D721Med (cell line): ENCODE results near the gene SLC27A2.

ENCODE experiments used
- DNase-seq: peaks from one replicate; pipeline ENCODE4 v3.0.0; 2011; ENCODE audit warnings: low spot score; ENCODE audit not compliant: insufficient read length
- FAIRE-seq: peaks from 2 replicates; lab custom pipeline; 2011; peaks lifted over from hg19 to GRCh38; lab: Jason Lieb, UNC
- TF ChIP-seq, protein P1 (sequence below): IDR thresholded peaks from 2 replicates; pipeline ENCODE4 v1.5.1; 2012; ENCODE audit warnings: mild to moderate bottlenecking, control low read depth; ENCODE audit not compliant: insufficient read depth; ENCODE audit errors: missing control alignments

Gene SLC27A2

DNA sequence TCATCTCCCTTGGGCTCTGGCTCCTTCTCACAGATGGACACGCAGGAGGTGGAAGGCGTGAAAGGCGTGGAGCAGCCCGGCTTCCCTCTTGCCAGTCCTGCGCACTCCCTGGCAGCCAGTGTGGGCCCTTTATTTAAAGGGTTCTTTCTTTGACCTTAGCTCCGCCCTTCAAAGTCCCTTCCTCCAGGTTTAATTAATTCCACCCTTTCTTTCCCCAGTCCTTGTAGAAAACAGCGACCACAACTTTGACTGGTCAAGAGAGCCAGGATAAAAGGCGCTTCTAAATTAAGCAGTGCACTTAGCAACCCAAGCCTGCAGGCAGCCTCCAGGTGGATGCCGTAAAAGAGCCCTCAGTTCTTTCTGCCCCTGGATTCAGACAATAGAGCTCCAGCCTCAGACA lies 83.6 kb downstream of the SLC27A2 start, which contains the start of gene HDC:
TSS of gene HDC (minus strand) at position 107 of the 400 bp plus-strand sequence. CDS start at position 4, 103 bp downstream.
- TF ChIP-seq, protein P1, sequence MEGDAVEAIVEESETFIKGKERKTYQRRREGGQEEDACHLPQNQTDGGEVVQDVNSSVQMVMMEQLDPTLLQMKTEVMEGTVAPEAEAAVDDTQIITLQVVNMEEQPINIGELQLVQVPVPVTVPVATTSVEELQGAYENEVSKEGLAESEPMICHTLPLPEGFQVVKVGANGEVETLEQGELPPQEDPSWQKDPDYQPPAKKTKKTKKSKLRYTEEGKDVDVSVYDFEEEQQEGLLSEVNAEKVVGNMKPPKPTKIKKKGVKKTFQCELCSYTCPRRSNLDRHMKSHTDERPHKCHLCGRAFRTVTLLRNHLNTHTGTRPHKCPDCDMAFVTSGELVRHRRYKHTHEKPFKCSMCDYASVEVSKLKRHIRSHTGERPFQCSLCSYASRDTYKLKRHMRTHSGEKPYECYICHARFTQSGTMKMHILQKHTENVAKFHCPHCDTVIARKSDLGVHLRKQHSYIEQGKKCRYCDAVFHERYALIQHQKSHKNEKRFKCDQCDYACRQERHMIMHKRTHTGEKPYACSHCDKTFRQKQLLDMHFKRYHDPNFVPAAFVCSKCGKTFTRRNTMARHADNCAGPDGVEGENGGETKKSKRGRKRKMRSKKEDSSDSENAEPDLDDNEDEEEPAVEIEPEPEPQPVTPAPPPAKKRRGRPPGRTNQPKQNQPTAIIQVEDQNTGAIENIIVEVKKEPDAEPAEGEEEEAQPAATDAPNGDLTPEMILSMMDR, result no peak
- FAIRE-seq (no peak), DNase-seq (no peak)

DNA sequence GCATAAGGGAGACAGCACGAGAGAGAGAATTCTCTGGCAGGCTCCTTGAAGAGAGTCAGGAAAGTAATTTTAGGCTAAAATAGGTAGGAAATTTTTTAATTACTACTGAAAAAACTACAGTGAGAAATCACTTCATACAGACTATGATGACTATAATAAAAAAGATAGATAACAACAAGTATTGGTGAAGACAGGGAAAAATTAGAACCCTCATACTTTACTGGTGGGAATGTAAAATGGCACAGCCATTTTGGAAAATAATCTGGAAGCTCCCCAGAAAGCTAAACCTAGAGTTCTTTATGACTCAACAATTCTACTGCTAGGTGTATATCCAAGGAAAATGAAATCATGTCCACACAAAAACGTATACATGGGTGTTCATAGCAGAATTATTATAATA lies 85.6 kb downstream of the SLC27A2 start:
- FAIRE-seq (no peak), DNase-seq (no peak)
- TF ChIP-seq, protein P1, result no peak

DNA sequence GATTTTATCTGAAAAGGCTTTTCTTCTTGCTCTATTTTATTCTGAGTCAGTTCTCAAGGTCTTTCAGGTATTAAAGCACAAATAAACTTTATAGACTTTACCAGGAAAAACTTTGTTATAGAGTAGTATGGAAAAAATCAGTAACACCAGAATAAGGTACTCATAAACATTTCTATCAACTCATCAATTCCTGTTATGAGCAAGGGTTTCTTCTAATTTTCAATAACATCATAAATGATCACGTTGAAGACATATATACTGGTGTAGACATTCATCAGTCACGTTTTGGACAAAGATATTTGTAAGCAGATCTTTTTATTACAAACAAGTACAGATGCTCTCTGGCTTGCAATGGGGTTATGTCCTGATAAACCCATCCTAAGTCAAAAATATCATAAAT lies 93.1 kb downstream of the SLC27A2 start:
- no peak for DNase-seq
- TF ChIP-seq, protein P1, result no peak
- FAIRE-seq, result peak; percentile 29

DNA sequence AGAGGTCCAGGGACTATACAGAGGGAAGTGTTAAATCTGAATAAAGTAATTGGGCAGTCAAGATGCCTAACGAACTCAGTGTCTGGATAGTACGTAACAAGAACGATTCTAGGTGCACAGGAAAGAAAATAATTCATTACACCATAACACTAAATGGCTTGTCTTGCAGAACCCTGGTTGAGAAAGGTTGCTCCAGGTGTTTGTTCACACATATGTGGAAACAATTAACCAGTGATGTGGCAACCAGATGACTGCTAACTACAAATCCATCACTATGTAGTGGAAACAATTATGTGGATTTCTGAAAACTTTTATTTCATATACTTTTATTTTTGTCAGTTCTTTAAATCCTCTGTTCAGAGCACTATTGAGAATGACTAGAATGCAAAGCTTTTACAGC lies 93.9 kb downstream of the SLC27A2 start:
- no peak for FAIRE-seq
- no peak for DNase-seq
- TF ChIP-seq, protein P1, result no peak

DNA sequence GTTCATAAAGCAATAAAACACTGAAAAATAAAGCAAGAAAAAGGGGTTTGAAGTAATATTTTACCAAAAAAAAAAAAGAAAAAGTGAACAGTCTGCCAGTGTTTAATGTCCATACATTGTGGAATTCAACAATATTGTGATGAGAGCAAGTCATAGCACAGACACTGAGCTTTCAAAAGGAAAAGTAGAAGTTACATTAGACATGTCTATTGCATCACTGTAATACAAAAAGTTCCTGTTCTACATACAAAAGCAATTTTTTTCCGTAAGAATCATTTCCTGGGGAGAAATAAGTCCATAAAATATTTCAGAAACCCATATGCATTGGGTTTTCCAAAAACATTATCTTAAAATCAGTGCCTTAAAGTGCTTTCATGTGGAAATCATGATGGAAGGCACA lies 95.4 kb downstream of the SLC27A2 start:
- TF ChIP-seq, protein P1, result no peak
- DNase-seq (no peak), FAIRE-seq (no peak)

DNA sequence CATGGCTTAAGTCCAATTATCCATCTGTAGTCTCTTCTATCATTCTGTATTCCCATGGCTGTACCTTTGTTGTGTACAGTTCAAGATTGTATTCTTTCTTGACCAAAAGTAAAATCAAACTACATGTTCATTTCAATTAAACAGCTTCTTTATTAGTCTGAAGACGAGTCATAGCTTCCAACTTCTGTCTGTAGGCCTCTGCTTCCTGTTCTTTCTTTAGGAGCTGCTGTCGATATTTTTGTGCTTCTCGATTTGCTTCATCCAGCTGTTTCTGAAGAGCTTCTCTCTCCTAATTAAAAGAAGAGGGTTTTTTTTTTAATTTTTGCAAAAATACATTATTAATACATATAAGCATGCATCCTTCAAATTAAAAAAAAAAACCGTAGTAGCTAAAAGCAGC lies 96.5 kb downstream of the SLC27A2 start:
- no peak for DNase-seq
- no peak for FAIRE-seq
- TF ChIP-seq, protein P1, result no peak

- DNase-seq (no peak), FAIRE-seq (no peak)
Observed at GRCh38 chr15:50280271-50280670, 98.3 kb downstream of the SLC27A2 start.

More at GRCh38 chr15:50280271-50280670, 98.3 kb downstream of the SLC27A2 start:
- TF ChIP-seq, protein P1, result no peak
